HG02884 (cell line): ENCODE results near the gene CLTA.

Experiments used
- ATAC-seq: cut with Tn5 transposase; IDR thresholded peaks from one replicate; pipeline ENCODE4 v1.9.1; 2021; ENCODE audit warnings: mild to moderate bottlenecking, moderate library complexity; ENCODE audit not compliant: unreplicated experiment

The CLTA gene

GRCh38 chr9:36187414-36187813, 3.3 kb upstream of the CLTA start:
- ATAC-seq, result no peak

- no peak for ATAC-seq
Measured at GRCh38 chr9:36188212-36188611, 2.5 kb upstream of the CLTA start.

- no peak for ATAC-seq
Measured at GRCh38 chr9:36189976-36190375, 745 bp upstream of the CLTA start.

- peak; percentile 10 for ATAC-seq
Measured at GRCh38 chr9:36191290-36191645, 547 bp downstream of the CLTA start.

- no peak for ATAC-seq
Measured at GRCh38 chr9:36191686-36192085, 965 bp downstream of the CLTA start.

- ATAC-seq, result no peak
Measured at GRCh38 chr9:36192196-36192595, 1.5 kb downstream of the CLTA start.

GRCh38 chr9:36193023-36193422, 2.3 kb downstream of the CLTA start:
- no peak for ATAC-seq

- ATAC-seq, result no peak
Measured at GRCh38 chr9:36194326-36195000, 3.7 kb downstream of the CLTA start.

GRCh38 chr9:36204906-36205547, 14.3 kb downstream of the CLTA start:
- ATAC-seq, result no peak

GRCh38 chr9:36207016-36207415, 16.3 kb downstream of the CLTA start:
- no peak for ATAC-seq

GRCh38 chr9:36207546-36208012, 16.9 kb downstream of the CLTA start:
- no peak for ATAC-seq

GRCh38 chr9:36208521-36209253, 18.0 kb downstream of the CLTA start:
- no peak for ATAC-seq

- no peak for ATAC-seq
Measured at GRCh38 chr9:36210722-36211121, 20.0 kb downstream of the CLTA start.

GRCh38 chr9:36211510-36211909, 20.8 kb downstream of the CLTA start:
- no peak for ATAC-seq

- ATAC-seq, result no peak
Measured at GRCh38 chr9:36213387-36213786, 22.7 kb downstream of the CLTA start.

GRCh38 chr9:36213989-36214388, 23.3 kb downstream of the CLTA start:
- ATAC-seq, result no peak

- ATAC-seq, result no peak
Measured at GRCh38 chr9:36214571-36214970, 23.9 kb downstream of the CLTA start.

- ATAC-seq, result no peak
Measured at GRCh38 chr9:36217256-36217968, 26.7 kb downstream of the CLTA start.

GRCh38 chr9:36218011-36218410, 27.3 kb downstream of the CLTA start:
- ATAC-seq, result no peak

GRCh38 chr9:36218411-36218901, 27.7 kb downstream of the CLTA start:
- no peak for ATAC-seq

- no peak for ATAC-seq
Measured at GRCh38 chr9:36221667-36222066, 30.9 kb downstream of the CLTA start.
